Adrenal gland (tissue), 5 donors: ENCODE measurements around the gene MCTP1.

ENCODE experiments used
- CTCF ChIP-seq, 6 experiments: fragments of 450-650 bp in 4 of 6; fragments of 200-600 bp in 2 of 6; sonication (generic) in 1 of 6; IDR thresholded peaks; 1 replicate in 5 of 6; 2 replicates in 1 of 6; pipeline versions ENCODE4 v1.5.1 to v1.8.0; 2016 to 2021; ENCODE audit warnings: antibody characterized with exemption in 6 of 6, mild to moderate bottlenecking in 2 of 6, moderate library complexity in 1 of 6
- POLR2A ChIP-seq, 2 donors: fragments of 450-650 bp; IDR thresholded peaks; one replicate each; pipeline ENCODE4 v1.6.1; 2017; ENCODE audit warnings: antibody characterized with exemption in 2 of 2, mild to moderate bottlenecking in 2 of 2, moderate library complexity in 1 of 2
- donor health status: DM: no; HTN: no; CAD: no.

DNA sequence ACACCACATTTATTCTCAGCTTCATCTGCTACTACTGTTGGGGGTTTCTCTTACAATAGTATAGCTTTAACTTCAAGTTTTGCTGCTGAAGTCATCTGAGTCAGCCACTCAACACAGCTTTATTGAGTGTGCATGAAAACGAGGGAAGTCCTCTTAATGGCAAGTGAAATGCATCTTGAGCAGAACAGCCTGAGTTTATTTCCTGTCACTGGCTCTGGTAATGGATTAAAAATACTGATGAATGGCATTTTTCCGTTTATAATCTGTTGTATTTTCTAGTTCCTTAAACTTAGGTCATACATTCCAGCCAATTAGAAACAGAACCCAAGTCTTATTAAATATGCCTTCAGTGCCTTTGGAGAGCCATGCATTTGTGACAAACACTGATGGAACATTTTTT is 427.8 kb downstream of the MCTP1 start:
- TF ChIP-seq CTCF (IDR thresholded peaks at IDR 0.05) (no peak), POLR2A (IDR thresholded peaks at IDR 0.05) (no peak)
